HG03139 (cell line): Measurements from ENCODE around the gene GMCL2.
"Not testable (repeated sequence)": the region's sequence is repeated elsewhere in the genome, so short reads cannot be mapped to it uniquely, and the experiment has no call there.

Experiments used
- ATAC-seq: cut with Tn5 transposase; IDR thresholded peaks from one replicate; pipeline ENCODE4 v1.9.1; 2021; ENCODE audit not compliant: unreplicated experiment

GMCL2 gene

DNA sequence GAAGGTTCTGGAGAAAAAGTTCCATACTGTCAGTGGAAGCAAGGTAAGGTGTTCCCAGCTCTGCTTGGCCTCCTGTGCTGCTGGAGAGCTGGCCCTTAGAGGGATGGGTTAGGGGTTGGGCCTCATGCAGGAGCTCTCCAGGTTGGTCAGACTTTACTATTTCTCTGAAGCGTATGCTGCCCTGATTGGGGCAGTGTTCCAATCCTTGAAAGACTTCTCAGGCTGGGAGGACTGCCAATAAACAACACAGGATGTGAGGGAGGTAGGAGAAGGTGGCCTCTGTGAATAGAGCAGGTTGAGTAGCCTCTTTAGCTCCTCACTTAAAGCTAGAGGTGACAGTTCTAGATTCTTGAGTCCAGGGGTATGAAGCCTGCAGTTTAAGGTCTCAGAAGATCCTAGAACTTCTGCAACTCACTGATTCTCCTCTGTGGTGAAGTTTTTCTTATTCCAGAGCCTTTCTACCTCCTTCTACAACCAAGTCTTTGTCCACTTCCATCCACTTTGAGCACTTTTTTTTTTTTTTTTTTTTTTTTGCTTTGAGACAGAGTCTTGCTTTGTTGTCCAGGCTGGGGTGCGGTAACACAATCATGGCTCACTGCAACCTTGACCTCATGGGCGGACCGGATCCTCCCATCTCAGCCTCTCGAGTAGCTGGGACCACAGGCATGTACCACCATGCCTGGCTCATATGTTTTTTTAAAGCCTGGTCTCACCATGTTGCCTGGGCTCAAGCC is 20.2 kb upstream of the GMCL2 start:
- no peak for ATAC-seq

DNA sequence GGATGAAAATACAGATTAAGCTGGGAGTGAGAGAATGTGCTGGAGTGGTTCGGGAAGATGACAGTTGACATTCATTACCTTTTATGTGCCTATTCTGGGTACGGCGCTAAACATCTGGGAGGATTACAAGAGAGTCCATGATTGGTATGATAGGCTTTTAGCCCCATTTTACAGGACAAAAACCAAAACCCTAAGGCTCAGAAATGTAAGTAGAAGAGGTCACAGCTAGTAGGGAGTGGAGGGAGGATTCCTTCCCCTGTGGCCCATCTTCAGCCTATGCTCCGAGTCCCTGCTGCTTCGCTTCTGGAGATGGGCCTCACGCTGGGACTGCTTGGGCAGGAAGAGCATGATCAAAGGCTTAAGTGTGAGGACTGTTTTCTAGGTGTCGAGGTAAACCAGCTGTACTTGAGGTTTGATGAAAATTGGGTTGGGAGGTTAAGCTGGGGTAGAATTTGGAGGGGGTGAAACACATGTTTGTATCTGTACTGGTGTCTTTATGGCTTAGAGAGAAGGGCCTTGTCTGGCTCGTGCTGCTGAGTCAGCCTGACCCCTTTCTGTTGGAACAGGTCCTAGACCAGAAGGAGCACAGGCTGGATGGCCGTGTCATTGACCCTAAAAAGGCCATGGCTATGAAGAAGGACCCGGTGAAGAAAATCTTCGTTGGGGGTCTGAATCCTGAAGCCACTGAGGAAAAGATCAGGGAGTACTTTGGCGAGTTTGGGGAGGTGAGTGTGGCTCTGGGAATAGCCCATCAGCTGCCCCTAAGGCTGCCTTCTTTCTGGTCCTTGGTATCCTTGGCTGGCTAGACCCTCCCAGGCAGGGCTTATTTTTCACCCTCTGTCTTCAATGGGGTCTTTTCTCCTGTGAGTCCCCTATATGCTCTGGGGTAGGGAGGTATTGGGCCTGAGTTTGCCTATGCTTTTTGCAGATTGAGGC is 19.3 kb upstream of the GMCL2 start:
- ATAC-seq: no peak

- ATAC-seq: no peak
Measured at GRCh38 chr5:178205749-178206047, 18.5 kb upstream of the GMCL2 start.

DNA sequence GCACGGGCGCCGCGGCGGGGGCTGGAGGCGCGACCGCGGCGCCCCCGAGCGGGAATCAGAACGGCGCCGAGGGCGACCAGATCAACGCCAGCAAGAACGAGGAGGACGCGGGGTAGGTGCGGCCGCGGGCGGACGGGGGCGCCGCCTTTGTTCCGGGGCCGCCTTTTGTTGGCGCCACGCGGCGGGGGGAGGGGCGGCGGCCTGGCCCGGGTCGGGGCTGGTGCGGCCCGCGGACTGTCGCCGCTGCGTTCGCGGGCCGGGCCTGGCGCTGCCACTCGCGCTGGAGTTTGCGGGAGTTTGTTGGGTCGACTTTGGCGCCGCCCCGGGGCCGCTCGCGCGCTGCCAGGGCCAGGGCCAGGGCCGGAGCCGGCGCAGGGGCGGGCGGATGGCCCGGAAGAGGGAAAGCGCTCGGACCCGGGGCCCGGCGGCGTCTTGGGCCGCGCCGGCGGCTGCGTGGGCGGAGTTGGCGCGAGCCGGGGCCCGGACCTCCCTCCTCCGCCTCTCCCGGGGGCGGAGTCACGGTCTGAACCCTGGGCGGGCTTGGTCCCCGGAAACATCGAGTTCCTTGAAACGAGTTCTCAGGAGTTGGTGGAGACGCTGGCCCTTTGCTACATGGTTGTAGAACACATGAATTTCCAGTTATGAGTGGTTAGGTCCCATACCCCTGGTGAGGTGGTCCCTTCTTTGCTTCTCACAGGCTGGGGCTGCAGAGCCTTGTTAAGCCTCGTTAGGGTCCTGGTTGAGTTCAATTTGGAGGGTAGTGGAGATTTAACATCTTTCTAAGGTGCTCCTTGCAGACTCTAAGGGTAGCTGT is 18.0 kb upstream of the GMCL2 start:
- ATAC-seq: peak; percentile 54

- ATAC-seq: peak; percentile 75
Measured at GRCh38 chr5:178204182-178204934, 17.2 kb upstream of the GMCL2 start, which contains the start of gene HNRNPAB. TSS of gene HNRNPAB (plus strand) at chr5:178204533. CDS start at chr5:178204838, 305 bp downstream.

DNA sequence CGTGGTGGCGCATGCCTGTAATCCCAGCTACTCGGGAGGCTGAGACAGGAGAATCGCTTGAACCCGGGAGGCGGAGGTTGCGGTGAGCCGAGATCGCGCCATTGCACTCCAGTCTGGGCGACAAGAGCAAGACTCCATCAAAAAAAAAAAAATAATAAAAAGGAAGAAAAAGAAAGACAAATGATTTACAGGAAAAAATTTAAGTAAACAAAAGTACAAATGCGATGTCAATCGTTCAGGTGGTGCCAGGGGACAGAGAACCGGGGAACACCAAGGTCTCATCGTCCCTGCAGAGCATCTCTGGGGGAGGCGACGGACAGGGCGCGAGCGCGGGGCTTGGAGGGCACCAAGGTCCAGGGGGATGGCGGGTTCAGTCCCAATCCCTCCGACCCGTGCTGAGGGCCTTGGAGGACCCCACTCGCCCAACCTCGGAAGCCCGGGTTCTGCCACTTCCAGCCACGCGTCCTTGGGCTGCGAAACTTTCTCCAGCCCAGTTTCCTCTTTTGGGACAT is 16.6 kb upstream of the GMCL2 start:
- peak; percentile 7 for ATAC-seq

DNA sequence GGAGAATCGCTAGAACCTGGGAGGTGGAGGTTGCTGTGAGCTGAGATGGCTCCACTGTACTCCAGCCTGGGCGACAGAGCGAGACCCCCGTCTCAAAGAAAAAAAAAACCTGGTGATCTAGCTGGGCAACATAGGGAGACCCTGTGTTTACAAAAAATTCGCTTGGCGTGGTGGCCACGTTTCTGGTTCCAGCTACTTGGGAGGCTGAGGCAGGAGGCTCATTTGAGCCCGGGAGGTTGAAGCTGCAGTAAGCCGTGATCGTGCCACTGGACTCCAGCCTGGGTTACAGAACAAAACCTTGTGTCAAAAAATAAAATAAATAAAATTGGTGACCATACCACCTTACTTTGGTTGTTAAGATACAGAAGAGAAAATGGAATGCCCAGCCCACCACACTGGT is 15.4 kb upstream of the GMCL2 start:
- no peak for ATAC-seq

- no peak for ATAC-seq
Measured at GRCh38 chr5:178201927-178202235, 14.7 kb upstream of the GMCL2 start.

DNA sequence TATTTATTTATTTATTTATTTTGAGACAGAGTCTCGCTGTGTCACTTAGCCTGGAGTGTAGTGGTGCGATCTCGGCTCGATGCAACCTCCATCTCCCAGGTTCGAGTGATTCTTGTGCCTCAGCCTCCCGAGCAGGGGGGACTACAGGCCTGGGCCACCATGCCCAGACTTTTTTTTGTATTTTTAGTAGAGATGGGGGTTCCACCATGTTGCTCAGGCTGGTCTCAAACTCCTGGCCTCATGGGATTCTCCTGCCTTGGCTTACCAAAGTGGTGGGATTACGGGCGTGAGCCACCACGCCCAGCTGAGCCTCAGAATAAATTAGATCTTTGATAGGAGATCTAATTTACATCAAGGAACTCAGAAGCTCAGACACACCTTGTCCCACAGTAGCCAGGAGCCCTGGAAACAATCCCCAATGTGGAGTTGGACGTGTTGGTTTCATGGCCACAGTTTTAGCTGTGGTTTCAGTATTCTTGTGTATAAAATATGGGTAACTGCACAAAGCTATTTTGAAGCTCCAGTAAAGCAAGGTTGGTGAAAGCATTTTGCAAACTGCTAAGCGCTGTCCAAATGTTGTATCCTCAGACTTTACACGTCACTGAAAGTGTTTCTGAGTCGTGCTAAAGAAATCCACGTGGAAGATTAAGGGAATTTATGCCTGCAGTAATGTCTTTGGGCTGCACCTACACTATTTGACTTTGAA is 14.2 kb upstream of the GMCL2 start:
- no peak for ATAC-seq

DNA sequence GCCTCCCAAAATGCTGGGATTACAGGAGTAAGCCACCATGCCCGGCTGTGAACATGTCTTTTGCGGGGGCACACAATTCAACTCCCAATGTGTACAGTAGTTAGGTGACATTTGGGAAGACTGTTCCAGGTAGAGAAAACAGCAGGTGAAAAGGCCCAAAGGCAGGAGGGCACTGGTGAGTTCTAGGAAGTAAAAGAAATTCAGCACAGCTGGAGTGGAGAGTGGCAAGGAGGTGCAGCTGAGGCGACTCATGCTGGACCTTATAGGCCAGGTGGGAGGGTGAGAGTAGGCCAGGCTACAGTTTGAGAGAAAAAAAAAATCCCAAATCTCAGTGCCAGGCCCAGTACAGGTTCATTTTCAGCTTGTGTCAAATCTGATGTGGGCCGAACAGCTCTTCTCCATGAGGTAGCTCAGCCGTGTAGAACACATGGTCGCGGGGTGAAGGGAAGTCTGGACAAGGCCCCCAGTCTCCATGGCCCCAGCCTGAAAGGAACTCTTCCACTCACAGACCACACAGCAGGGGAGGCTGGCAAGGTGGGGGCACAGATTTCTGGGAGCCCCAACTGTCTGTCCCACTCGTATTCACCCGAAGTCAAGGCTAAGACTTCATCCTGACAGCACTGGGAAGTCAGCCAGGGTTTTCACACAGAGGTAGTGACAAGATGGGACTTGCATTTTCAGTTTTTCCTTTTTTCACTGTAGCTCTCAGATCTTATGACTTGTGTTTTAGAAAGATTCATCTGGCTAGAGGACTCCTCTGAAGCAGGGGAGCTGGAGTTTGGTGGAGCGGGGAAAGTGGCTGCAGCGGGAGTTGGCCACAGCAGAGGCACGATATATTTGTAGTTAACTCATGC is 12.6 kb upstream of the GMCL2 start:
- no peak for ATAC-seq

DNA sequence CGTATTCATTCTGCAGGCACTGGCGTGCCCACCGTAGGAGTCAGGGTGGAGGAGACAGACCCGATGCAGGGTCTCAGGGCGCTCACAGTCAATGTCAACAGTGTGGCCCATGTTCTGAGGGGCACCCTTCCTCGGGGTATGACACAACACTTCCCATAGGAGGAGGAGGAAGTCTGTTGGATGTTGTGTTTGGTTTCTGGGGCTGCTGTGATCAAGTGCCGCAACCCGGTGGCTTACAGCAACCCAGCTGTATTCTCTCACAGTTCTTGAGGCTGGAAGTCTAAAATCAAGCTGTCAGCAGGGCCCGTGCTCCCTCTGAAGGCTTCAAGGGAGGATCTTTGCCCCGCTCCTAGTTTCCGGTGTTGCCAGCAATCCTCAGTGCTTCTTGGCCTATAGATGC is 11.5 kb upstream of the GMCL2 start:
- ATAC-seq: no peak

DNA sequence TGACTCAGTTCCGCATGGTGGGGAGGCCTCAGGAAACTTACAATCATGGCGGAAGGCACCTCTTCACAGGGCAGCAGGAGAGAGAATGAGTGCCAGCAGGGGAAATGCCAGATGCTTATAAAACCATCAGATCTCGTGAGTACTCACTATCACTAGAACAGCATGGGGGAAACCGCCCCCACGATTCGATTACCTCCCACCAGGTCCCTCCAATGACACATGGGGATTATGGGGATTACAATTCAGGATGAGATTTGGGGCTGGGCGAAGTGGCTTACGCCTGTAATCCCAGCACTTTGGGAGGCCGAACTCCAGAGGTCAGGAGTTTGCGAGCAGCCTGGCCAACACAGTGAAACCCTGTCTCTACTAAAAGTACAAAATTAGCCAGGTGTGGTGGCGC is 11.0 kb upstream of the GMCL2 start:
- not testable (repeated sequence) for ATAC-seq

- no peak for ATAC-seq
Measured at GRCh38 chr5:178196986-178197385, 9.8 kb upstream of the GMCL2 start.

DNA sequence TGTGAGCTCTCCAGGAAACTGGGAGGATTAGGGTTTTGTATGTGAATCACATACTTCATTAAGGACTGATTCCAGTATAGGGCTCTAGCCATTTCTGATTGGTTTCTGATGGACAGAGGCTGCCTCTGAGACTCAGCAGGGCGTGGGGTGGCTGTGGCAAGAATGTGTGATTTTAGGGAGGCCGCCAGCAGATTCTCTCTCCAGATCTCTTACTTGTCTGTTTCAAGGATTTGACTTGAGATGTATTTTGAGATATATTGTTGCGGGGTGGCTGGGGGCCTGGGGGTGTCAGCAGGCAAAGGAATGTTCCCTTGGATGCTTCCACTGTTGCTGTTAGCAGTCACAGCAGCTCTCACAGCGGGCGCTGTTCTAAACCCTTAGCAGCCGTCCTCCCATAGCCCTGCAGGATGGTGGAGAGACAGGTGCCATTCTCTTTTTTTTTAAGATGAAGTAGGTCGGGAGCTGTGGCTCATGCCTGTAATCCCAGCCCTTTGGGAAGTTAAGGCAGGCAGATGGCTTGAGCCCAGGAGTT is 9.2 kb upstream of the GMCL2 start:
- ATAC-seq: no peak

- no peak for ATAC-seq
Measured at GRCh38 chr5:178194026-178194425, 6.9 kb upstream of the GMCL2 start.

DNA sequence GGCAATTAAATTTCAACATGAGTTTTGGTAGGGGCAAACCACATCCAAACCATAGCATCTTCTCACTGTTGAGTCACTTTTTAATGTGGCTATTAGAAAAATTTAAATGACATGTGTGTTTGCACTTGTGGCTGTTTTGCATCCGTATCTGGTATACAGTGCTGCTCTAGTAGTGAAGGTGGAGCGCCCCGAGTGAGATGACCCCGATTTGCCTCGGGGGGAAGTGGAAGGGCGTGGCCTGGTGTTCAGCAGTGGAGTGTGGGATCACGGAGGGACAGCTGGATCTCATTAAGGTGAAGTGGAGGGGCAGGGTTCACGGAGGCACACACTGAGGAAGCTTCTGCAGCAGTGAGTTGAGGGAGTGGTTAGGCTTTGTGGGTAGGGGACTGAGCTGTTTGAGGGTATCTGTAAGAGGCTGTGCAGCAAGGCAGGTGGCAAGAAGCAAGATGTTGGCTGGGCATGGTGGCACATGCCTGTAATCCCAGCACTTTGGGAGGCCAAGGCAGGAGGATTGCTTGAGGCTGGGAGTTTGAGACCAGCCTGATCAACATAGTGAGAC is 6.2 kb upstream of the GMCL2 start:
- ATAC-seq: no peak

DNA sequence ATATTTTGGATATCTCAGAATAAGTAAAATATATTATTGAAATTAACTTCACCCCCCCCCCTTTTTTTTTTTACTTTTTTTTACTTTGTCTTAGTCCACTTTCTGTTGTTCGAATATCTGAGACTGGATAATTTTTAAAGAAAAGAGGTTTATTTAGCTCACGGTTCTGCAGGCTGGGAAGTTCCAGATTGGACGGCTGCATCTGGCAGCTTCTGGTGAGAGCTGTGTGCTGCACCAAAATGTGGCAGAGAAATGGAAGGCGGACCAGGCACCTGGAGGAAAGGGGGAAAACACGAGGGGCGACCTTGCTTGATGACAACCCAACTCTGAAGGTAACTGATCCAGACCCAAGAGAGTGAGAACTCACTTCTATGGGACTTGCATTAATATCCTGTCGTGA is 5.6 kb upstream of the GMCL2 start:
- ATAC-seq: no peak

- no peak for ATAC-seq
Measured at GRCh38 chr5:178192244-178192643, 5.1 kb upstream of the GMCL2 start.

DNA sequence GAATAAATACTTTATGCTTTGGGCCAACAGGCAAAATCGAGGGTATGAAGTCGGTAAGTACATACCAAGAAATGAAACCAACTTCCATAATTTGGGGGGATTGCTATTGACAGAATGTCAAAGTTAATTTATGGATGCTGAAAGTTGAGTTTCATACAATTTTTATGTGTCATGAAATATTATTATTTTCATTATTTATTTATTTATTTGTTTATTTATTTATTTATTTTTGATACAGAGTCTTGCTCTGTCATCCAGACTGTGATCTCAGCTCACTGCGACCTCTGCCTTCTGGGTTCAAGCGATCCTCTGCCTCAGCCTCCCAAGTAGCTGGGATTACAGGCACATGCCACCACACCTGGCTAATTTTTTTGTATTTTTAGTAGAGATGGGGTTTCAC is 4.5 kb upstream of the GMCL2 start:
- ATAC-seq: no peak
